Midbrain (tissue), 1 donor: ENCODE data around the gene GFOD2.
A peak's percentile ranks its signal among the peaks of the same experiment; 100 is the strongest.
"Not testable (repeated sequence)": the region's sequence is repeated elsewhere in the genome, so short reads cannot be mapped to it uniquely, and the experiment has no call there.

Source experiments
- DNase-seq: peaks from one replicate; lab custom pipeline; 2025; lab: John Stamatoyannopoulos, UW

Gene GFOD2, protein sequence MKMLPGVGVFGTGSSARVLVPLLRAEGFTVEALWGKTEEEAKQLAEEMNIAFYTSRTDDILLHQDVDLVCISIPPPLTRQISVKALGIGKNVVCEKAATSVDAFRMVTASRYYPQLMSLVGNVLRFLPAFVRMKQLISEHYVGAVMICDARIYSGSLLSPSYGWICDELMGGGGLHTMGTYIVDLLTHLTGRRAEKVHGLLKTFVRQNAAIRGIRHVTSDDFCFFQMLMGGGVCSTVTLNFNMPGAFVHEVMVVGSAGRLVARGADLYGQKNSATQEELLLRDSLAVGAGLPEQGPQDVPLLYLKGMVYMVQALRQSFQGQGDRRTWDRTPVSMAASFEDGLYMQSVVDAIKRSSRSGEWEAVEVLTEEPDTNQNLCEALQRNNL

GRCh38 chr16:67719048-67719777 lies at the start of gene GFOD2:
GFOD2 (minus strand) TSS chr16:67719316; CDS start chr16:67685715, 33,601 bp downstream.
- DNase-seq, result peak; percentile 97

GRCh38 chr16:67767953-67768352 lies 48.8 kb upstream of the GFOD2 start:
- DNase-seq, result no peak

DNA sequence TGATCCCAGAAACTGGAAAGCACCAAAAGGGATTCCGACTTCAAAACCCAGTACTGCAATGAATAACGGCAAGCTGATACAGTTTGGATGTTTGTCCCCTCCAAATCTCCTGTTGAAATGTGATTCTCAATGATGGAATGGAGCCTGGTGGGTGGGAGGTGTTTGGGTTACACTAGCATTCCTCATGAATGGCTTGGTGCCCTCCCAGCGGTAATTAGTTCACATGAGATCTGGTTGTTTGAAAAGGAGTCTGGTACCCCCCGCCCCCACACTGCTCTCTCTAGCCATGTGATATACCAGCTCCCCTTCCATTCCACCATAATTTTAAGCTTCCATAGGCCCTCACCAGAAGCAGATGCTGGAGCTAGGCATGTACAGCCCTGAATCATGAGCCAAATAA lies 47.2 kb upstream of the GFOD2 start:
- DNase-seq, result no peak

DNA sequence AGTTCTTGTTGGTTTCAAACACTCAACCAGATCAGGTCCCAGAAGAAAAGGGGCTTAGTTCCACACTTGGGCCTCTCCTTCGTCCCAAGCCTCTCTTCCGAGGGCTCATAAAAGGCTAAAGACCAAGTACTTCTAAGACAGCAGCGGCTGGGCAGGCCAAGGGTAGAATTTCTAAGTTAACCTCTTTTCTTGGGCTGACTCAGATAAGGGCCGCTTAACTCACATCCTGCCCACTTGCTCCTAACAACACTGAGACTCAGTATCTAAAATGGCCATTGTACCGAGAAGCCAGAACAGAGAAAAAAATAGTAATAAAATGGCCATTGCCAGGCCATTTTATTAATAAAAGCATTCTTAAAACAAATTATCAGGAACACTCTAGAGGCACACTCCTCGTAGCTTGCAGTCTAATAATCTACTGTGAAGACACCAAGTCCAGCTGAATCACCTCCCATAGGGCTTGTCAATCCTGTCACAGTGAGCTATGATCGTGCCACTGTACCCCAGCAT lies 45.1 kb upstream of the GFOD2 start:
- DNase-seq, result no peak

GRCh38 chr16:67763066-67763465 lies 44.0 kb upstream of the GFOD2 start:
- no peak for DNase-seq

DNA sequence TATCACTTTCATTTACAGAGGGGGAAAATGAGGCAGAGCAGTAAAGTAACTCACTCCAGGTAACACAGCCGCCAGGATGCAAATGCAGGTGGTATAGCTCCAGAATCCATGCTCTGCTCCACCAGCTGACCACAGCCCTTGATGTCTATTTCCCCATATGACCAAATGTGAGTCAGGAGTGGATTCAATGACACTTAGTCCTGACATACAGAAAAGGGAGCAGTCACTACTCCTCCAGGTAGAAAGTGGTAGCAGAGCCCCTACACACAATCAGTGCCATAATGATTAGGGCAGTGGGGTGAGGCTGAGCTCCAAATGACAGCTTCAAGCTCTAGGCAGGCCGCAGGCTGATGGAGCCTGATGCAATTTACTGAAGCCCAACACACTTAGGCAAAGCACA lies 43.3 kb upstream of the GFOD2 start:
- no peak for DNase-seq

- DNase-seq, result no peak
These were observed 42.8 kb upstream of the GFOD2 start for GRCh38 chr16:67761924-67762323.

DNA sequence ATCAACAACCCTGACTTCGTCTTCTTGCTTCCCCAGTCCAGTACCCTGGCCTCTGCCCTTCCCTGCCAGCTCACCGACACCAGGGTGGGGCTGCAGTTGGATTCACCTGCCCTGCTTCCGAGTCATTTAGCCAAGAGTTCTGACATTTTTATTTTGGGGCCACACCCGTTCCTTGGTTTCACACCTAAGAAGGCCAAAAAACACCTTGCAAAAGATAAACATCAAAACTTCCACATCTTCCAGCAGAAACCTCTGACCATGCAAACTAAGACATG lies 41.8 kb upstream of the GFOD2 start:
- no peak for DNase-seq

DNA sequence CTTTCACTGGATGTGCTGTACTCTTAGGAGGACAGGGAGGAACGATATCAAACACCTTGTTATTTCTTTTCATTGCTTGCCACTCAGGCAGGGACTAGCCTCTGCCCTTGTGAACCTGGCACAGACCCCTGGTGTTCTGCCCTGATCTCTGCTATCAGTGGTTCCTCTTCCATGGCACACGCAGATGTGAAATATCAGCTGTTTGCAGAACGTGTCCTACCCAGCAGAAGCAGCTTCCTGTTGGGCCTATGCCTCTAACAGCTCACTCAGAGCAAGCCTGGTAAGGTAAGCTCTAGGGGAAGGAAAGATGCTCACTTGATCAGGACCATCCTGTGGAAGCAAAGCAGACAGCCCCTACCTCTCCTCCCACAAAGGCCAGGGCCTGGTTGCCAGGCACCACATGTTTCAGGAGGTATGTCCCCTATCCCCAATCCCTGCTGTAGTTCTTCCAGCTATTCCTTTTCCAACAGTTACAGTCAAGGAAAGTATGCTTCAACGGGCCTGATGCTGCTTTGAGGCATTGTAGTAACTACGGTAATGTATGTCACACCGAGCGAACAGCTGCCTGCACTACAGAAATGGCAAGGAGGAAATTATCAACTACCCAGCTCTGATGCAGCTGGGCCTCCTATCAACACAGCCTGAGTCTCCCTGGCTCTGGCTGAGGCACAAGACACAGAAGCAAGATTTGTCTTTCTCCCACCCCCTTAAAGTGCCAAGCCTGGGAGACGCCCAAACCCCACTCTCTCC lies 41.3 kb upstream of the GFOD2 start:
- DNase-seq, result no peak

GRCh38 chr16:67758966-67759365 lies 39.9 kb upstream of the GFOD2 start:
- no peak for DNase-seq

DNA sequence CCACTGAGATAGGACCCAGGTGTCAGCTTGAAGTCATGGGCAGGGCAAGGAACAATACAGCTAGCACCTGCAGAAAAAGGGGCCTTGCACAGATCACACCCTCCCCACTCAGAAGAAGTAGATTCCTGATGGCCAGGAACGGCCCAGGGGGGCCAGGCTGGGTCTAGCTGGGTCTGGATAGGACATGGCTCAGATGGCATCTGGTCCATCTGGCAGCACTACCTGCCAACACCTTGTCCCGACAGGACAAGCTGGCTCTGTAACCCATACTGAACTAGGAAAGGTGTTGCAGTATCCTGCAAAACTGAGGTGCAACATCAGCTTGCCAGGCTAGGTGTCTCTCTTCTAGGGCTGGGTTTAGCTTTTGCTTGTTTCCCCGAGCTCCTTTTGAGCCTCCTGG lies 38.9 kb upstream of the GFOD2 start:
- no peak for DNase-seq

- DNase-seq, result no peak
These were observed 33.5 kb upstream of the GFOD2 start for GRCh38 chr16:67752641-67753040.

- DNase-seq, result not testable (repeated sequence)
These were observed 32.2 kb upstream of the GFOD2 start for GRCh38 chr16:67751331-67751730.

- DNase-seq, result no peak
These were observed 31.4 kb upstream of the GFOD2 start for GRCh38 chr16:67750466-67750865.

GRCh38 chr16:67749436-67750078 lies 30.4 kb upstream of the GFOD2 start:
- DNase-seq, result no peak

GRCh38 chr16:67748834-67749233 lies 29.7 kb upstream of the GFOD2 start:
- DNase-seq, result no peak

GRCh38 chr16:67746846-67747245 lies 27.7 kb upstream of the GFOD2 start:
- no peak for DNase-seq

DNA sequence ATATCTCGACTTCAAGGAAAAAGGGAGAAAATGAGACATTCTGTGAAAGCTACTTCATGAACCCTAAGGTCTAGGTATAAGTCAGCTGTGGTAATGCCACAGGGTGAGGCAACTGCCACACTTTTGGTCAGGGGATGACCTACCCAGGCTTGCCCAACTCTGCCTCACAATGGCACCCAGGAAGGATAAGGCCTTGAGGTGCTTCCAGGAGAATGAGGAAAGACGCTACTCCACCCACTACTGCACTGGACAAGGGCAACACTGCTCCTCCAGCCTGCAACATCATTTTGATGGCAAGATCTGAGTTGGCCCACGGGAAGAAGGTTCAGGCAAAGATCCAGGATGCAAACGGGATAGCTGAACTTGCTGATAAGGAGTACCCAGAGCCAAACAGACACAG lies 22.0 kb upstream of the GFOD2 start:
- no peak for DNase-seq

DNA sequence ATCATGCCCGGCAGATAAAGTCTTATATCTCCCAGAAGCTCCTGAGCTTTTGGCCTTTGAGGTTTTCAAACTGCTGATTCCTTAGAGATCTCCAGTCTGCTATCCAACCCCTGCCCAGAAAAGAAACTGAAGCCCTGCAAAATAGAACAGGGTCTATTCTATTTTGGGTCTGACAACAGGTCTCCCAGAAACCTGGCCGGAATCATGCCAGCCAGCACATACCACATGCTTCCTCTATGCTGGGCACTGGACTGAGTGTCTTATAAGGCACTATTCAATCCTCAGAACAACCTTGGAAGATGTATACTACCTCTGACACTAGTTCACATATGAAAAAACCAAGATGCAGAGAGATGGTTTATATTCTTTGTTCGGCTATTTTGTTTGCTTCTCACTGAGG lies 21.3 kb upstream of the GFOD2 start:
- DNase-seq, result no peak

DNA sequence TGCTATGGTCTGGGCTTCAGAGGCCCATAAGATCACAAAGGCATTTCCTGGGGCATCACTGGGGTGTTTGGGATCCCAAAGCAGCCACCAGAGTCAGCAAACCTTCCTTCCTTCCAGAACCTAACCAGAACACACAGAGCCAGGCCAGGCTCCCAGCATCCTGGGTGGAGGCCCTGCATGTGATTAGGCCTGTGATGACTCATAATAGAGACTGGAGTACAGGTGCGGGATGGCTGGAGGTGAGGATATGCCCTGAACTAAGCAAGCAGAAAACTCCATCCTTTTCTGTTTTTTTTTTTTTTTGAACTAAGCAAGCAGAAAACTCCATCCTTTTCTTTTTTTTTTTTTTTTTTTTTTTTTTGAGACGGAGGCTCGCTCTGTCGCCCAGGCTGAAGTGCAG lies 17.7 kb upstream of the GFOD2 start:
- no peak for DNase-seq

GRCh38 chr16:67734731-67735201 lies 15.7 kb upstream of the GFOD2 start:
- DNase-seq, result no peak
